Kidney epithelial cell (primary cell): ENCODE data around the gene DUOXA2. TPM values are rescaled to one million over a fixed set of nuclear protein-coding genes. Genes with fewer than 3 reads are reported as not detected.

Source experiments
- DNase-seq: peaks from one replicate; pipeline ENCODE4 v3.0.0-alpha.2; 2010; ENCODE audit warnings: low read depth
- H3K27me3 ChIP-seq: 2 replicates; pipeline ENCODE4 v1.6.0; 2011; ENCODE audit warnings: low read length; ENCODE audit not compliant: control insufficient read depth, insufficient read depth
- H3K36me3 ChIP-seq: 2 replicates; pipeline ENCODE4 v1.5.1; 2011; ENCODE audit warnings: low read length; ENCODE audit not compliant: control insufficient read depth, insufficient read depth
- H3K4me3 ChIP-seq: 2 replicates; pipeline ENCODE4 v1.5.1; 2011; ENCODE audit warnings: low read depth, mild to moderate bottlenecking, control low read depth, low read length
- total RNA-seq: library from RNA; depleted of rRNA; stranded (reverse); fragments of >200 nt; gene quantifications from 2 replicates; pipeline ENCODE4 v1.2.3, GENCODE V29; 2015
- TF ChIP-seq, protein P1 (sequence below): IDR thresholded peaks from 2 replicates; pipeline ENCODE4 v1.5.1; 2011; ENCODE audit warnings: mild to moderate bottlenecking, moderate library complexity, low read length, control low read depth, inconsistent platforms; ENCODE audit not compliant: insufficient read depth, poor library complexity, severe bottlenecking

DUOXA2 gene
- total RNA-seq, 1 donor from 2014 or later, result not detected

DNA sequence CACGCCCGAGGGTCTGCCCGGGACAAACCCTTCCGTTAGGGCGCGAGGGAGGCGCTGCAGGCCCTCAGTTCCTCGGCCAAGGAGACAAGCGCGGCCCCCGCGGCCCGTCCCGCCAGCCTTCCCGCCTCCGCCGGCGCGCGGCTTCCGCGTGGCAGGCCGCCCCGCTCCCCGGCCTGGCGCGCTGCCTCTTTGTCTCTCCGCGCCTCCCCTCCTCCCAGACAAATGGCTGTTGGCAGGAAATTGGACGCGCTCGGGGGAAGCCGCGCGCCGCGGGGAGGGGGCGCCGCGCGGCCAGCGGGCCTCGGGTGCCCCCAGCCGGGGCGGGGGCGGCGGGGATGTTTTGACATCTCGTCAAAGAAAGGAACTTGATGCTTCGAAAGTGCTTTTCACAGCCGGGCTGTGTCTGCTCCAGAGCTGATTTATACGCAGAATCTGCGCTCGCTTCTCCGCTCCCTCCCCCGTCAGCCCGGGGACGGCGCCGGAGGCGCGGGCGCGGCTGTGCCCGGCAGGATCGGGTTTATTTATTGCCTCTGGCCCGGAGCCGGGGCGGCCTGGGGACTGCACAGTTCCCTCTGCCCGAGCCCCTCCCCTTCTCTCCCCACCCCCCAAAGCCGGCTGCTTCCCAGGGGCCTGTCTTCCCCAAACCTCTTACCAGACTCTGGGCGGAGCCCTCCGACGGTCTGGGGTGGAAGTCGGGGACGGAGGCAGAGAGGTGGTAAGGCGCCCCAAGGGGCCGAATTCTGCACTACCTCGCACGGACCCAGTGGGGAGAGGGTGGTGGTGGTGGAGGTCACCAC is 52.9 kb downstream of the DUOXA2 start:
- Histone ChIP-seq H3K27me3 (no peaks in the 10 kb centered on the region), H3K4me3 (peak overlapping the region; percentile 40), H3K36me3 (no peaks in the 10 kb centered on the region)
- DNase-seq, result no peak
- TF ChIP-seq, protein P1, sequence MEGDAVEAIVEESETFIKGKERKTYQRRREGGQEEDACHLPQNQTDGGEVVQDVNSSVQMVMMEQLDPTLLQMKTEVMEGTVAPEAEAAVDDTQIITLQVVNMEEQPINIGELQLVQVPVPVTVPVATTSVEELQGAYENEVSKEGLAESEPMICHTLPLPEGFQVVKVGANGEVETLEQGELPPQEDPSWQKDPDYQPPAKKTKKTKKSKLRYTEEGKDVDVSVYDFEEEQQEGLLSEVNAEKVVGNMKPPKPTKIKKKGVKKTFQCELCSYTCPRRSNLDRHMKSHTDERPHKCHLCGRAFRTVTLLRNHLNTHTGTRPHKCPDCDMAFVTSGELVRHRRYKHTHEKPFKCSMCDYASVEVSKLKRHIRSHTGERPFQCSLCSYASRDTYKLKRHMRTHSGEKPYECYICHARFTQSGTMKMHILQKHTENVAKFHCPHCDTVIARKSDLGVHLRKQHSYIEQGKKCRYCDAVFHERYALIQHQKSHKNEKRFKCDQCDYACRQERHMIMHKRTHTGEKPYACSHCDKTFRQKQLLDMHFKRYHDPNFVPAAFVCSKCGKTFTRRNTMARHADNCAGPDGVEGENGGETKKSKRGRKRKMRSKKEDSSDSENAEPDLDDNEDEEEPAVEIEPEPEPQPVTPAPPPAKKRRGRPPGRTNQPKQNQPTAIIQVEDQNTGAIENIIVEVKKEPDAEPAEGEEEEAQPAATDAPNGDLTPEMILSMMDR, result peak; percentile 69

DNA sequence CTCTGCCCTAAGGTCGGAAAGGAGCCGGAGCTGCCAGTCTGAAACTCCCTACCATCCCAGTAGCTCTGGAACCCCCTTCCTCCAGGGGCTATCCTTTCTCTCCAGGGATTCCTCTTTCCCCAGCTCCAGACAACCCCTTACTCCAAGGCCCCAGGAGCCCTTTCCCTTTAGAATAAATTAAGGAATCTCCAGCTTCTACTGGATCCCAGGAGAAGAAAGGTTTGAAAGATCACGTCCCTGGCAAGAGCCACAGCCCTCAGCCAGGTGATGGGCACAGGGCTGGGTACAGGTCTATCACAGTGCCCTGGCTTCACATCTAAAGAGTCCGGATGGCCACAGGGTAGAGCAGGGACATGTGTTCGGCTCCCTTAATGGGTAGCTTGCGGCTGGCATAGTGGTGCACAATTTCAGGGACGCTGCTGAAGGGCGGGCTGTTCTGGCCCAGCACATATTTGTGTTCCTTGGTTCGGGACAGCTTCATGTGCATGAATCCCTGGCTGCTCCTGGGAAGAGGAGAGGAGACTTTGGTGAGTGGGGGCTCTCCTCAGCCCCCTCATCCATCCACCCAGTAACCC is 53.6 kb downstream of the DUOXA2 start:
- Histone ChIP-seq H3K4me3 (no peak overlapping the region), H3K36me3 (no peaks in the 10 kb centered on the region), H3K27me3 (no peaks in the 10 kb centered on the region)
- TF ChIP-seq, protein P1, result no peak
- no peak for DNase-seq

Other genes starting within 250 kb of the DUOXA2 start
- gene TERB2, start 157.6 kb upstream of the DUOXA2 start, total RNA-seq, result not detected in 2 replicates
- gene SORD, start 91.1 kb upstream of the DUOXA2 start, total RNA-seq, result 30.2 and 44.0 TPM in 2 replicates
- 0.08 and 0.14 TPM in 2 replicates for gene DUOX2, start 154 bp upstream of the DUOXA2 start, total RNA-seq
- gene DUOXA1, start 15.6 kb downstream of the DUOXA2 start, total RNA-seq, result 0.27 TPM in 1 of 2 replicates, not detected in the other
- gene DUOX1, start 15.7 kb downstream of the DUOXA2 start, total RNA-seq, result 4.1 and 6.6 TPM in 2 replicates
- 0.89 and 1.6 TPM in 2 replicates for gene SHF, start 73.6 kb downstream of the DUOXA2 start, total RNA-seq
- gene SLC28A2, start 137.9 kb downstream of the DUOXA2 start, total RNA-seq, result not detected in 2 replicates